WTC11 (cell line): ENCODE measurements around the gene CYLD.

Experiments used
- CREM ChIP-seq: sonication (generic); formaldehyde crosslinking; IDR thresholded peaks from 2 replicates; pipeline ENCODE4 v1.8.1; 2022; ENCODE audit warnings: mild to moderate bottlenecking, missing genetic modification reagents, moderate library complexity
- TF ChIP-seq, protein P1 (sequence below): fragments of 200-600 bp; IDR thresholded peaks from 2 replicates; pipeline ENCODE4 v1.8.0; 2022; ENCODE audit warnings: antibody characterized with exemption

DNA sequence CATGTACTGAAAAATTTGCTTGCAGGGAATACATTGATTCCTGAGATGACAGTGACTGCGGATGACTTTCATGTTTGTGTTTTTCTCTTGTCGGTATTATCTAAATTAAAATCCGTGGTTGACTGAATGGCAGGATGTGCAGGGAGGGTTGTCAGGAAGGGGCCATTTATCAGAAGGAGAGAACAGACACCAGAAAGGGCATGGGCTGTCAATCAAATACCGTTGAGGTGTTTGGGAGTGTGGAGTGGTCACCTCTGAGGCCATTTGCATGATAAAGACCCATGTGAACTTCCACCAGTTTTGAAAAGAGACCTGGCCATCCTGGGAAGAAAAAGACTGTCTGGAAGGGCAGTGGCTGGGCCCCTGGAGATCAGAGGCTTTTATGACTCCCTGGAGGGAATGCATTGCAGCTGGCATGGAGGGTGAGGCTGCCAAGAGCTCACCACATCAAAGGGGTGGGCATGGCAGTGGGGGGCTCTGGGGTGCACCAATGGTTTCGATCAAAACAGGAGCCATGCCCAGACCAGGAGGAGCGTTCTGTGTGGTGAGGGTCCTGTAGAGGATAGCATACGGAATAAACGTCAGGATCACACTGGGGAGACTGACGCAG lies 67.1 kb downstream of the CYLD start:
- TF ChIP-seq, protein P1, sequence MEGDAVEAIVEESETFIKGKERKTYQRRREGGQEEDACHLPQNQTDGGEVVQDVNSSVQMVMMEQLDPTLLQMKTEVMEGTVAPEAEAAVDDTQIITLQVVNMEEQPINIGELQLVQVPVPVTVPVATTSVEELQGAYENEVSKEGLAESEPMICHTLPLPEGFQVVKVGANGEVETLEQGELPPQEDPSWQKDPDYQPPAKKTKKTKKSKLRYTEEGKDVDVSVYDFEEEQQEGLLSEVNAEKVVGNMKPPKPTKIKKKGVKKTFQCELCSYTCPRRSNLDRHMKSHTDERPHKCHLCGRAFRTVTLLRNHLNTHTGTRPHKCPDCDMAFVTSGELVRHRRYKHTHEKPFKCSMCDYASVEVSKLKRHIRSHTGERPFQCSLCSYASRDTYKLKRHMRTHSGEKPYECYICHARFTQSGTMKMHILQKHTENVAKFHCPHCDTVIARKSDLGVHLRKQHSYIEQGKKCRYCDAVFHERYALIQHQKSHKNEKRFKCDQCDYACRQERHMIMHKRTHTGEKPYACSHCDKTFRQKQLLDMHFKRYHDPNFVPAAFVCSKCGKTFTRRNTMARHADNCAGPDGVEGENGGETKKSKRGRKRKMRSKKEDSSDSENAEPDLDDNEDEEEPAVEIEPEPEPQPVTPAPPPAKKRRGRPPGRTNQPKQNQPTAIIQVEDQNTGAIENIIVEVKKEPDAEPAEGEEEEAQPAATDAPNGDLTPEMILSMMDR: no peak
- no peak for TF ChIP-seq CREM (CRISPR knock-in tag)
